NCI-H1092 treated with DMSO at 0.1 percent for 48 hours (cell line): ENCODE measurements around the gene PARD6A.

Experiments used
- DNase-seq: peaks from one replicate; lab custom pipeline; 2025; lab: John Stamatoyannopoulos, UW

The PARD6A gene, protein sequence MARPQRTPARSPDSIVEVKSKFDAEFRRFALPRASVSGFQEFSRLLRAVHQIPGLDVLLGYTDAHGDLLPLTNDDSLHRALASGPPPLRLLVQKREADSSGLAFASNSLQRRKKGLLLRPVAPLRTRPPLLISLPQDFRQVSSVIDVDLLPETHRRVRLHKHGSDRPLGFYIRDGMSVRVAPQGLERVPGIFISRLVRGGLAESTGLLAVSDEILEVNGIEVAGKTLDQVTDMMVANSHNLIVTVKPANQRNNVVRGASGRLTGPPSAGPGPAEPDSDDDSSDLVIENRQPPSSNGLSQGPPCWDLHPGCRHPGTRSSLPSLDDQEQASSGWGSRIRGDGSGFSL

DNA sequence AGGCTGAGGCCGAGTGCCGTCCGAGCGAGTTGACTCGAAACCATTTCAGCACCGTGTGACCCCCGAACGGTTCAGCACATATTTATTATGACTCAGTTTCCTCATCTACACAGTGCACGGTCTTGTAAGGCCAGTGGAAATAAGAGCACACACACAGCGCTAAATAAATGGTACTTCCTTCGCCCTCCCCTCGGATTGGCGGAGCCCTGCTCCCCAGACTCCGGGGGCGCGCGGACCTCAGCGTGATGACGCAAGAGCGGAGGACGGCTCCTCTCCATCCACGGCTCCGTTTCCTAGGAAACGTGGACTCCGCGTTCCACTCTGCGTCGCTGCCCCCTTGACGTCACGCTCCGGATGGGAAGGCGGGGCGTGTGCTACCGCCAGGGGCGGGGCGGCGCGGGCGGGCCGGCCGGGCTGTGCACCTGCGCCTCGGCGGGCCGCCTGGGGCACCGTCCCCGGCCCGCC lies at the start of gene PARD6A:
Gene PARD6A, plus strand, starts transcription at position 397 of the 465 bp plus-strand sequence. CDS start 79 bp downstream, outside the sequence.
- DNase-seq: peak; percentile 95

DNA sequence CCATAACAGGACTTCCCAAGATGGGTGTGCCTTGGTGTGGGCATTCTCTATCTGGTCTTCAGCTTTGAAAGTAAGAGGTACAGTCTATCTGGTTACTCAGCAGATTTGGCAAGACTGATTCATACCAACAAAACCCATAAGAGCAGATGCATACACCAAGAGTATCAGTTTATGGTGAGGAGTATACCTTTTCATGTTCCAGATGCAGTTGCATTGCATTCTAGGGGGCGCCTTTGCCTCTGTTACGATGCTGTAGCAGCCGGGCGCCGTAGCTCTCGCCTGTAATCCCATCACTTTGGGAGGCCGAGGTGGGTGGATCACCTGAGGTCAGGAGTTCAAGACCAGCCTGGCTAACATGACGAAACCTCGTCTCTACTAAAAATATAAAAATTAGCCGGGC lies 47.0 kb upstream of the PARD6A start:
- DNase-seq: no peak

DNA sequence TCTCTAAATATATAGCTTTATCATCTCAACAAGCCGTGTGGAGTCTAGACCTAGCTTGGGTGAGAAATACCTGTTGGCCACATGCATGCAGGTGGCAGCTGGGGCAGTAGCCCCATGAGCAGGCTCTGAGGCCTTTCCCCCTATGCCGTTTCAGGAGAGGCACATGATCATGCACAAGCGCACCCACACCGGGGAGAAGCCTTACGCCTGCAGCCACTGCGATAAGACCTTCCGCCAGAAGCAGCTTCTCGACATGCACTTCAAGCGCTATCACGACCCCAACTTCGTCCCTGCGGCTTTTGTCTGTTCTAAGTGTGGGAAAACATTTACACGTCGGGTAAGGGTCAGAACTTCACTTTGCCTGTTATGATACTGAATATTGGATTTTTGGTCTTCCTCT lies 32.5 kb upstream of the PARD6A start:
- DNase-seq: no peak

DNA sequence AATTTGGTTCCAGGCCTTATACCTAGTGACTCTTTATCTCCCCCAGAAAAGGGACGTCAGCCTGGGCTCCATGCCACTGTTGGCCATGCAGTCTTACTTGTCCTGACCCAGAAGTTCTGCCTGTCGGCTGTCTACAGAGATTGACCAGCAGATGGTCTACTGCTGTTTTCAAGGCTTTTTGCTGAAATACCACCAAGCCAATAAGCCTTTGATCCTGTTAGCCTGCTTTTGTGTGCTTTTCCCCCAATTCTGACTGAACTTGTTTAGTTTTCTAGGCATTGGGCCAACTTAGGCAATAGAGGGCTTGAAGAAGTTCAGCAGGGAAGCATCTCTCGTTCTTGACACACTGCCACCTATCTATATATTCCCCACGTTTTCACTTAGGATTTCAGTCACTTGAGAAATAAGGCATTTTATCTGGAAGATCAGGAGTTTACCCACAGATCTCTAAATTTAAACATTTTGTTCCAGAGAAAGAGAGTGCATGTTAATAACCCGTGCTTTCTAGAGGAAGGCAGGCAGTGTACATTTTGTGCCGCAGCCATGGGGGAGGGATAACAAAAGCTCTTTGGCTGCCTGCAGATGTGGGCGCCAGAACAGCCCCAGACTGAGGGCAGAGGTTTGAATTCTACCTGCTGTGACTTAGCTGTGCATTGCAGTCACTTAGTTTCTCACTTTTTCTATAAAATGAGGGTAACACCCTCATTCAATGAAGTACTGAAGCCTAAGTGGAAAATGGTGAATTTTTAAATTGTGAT lies 28.2 kb upstream of the PARD6A start:
- DNase-seq: no peak

DNA sequence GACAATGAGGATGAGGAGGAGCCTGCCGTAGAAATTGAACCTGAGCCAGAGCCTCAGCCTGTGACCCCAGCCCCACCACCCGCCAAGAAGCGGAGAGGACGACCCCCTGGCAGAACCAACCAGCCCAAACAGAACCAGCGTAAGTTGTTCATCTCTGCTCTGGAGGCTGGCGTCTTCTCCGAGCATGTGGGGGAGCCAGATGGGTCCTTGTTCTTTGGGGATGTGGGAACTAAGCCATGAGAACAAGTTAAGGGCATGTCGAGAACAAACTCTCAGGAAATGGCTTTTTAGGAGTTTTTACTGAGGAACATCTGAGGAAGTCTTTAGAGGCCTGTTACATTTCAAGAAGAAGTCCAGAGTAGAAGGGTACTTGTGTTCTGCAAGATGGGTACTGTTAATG lies 24.0 kb upstream of the PARD6A start:
- no peak for DNase-seq

DNA sequence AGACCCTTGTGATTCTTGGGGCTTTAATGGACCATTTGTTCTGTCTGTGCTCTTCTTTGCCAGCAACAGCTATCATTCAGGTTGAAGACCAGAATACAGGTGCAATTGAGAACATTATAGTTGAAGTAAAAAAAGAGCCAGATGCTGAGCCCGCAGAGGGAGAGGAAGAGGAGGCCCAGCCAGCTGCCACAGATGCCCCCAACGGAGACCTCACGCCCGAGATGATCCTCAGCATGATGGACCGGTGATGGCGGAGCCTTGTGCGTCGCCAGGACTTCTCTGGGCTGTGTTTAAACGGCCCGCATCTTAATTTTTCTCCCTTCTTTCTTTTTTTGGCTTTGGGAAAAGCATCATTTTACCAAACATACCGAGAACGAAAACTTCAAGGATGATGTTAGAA lies 23.1 kb upstream of the PARD6A start:
- DNase-seq: no peak

DNA sequence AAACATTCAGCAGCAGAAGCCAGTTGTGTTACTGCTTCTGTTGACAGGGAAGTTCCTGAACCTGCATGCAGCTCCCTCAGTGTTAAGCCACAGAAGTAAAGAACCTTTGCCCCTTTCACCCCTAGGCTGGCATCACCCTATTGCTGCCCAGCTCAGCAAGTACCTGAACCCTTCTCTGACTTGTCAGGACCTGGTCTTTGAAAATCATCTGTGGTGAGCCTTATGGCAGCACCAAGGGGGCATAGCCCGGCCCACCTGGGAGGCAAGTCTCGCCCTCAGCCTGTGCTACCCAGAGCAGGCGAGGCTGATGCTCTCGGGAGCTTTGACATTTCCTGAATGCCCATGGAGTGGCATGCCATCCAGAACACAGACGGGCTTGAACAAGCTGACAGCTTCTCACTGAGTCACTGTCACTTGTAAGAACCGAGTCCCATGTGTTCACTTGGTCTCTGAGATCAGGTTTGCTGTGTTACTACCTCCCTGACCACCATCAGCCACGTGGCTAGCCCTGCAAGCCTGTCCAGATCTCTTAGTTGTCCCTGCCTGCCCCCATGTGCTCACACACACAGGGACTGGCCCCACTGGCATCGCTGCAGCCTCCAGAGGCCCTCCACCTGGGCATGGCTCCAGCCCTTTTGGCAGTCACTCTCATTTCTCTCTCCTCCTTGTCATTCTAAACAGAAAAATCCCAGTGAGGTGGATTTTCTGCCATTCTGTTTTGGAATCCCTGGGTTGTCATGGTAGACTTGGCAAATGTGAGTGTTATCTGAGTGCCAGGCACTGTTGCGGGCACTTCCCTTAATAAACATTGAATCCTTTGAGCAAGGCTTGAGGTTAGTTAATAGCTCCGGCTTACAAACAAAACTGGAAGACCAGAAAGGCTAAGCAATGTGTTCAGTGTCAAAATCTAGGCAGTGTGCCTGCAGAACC lies 18.7 kb upstream of the PARD6A start:
- peak; percentile 86 for DNase-seq

DNA sequence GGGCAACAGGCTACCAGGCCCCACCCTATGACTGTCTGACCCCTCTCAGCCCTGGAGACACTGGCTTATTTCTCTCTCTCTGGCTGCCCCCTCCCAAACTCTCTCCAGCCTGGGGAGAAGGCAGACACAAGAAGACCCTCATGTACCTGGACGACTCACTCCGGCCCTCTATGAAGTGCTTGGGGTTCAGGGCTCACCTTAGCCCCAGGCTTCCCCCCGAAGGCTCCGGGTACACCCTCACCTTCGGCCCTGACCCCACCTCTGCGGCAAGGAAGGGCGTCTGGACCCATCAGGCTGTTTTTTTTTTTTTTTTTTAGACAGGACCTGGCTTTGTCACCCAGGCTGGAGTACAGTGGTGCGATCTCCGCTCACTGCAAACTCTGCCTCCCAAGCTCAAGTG lies 16.7 kb upstream of the PARD6A start:
- no peak for DNase-seq

DNA sequence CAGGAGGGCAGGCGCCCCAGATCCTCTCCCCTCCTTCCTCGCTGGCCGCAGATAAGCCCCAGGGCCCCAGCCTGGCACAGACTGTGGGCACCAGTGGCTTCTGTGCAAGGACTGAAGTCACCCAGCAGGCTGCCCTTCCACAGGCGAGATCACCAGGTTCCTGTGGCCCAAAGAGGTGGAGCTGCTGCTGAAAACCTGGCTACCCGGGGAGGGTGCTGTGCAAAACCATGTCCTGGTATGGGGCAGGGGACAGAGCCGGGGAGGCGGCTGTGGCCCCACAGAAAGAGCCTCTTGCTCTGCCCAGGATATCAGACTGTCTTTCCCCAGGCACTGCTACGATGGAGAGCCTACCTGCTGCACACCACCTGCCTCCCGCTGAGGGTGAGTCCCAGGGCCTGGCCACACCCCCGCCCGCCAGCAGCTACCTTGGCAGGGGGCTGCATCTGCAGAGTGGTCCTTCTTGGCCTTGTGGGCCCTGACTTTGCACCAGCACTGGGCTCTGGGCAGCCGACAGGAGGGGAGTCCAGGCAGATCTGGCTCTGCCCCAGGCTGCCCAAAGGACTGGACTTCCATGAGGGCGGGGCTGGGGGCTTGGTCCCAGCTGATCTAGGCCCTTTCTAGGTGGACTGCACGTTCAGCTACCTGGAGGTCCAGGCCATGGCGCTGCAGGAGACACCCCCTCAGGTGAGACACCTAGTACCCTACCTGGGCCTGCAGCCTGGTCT lies 15.2 kb upstream of the PARD6A start:
- DNase-seq: no peak

DNA sequence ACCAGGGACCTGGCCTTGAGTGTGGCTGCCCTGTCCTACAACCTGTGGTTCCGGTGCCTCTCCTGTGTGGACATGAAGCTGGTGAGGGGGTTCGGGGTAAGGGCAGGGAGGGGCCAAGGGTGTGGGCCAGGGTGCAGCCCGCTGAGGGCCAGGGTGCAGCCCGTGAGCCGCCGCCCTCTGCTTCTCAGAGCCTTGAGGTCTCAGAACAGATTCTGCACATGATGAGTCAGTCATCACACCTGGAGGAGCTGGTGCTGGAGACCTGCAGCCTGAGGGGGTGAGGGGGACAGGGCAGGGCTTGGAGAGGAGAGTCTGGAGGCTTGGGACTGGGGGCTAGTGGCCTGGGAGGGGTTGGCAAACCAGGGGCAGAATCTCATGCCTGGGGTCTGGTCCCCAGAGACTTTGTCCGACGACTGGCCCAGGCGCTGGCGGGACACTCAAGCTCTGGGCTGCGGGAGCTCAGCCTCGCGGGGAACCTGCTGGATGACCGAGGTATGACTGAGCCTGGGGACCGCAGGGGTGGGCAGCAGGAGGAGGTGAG lies 13.6 kb upstream of the PARD6A start:
- no peak for DNase-seq

DNA sequence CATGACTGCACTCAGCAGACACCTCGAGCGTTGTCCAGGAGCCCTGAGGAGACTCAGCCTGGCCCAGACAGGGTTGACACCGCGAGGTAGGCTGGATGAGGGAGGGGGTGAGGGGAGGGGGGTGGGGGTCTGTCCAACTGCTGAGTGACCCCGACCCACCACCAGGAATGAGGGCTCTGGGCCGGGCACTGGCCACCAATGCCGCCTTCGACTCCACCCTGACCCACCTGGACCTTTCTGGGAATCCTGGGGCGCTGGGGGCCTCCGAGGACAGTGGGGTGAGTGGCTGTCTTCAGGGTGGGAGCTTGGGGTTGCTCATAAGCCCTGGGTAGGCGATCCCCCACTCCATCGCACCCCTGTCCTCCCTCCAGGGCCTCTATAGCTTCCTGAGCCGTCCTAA lies 13.1 kb upstream of the PARD6A start:
- no peak for DNase-seq

DNA sequence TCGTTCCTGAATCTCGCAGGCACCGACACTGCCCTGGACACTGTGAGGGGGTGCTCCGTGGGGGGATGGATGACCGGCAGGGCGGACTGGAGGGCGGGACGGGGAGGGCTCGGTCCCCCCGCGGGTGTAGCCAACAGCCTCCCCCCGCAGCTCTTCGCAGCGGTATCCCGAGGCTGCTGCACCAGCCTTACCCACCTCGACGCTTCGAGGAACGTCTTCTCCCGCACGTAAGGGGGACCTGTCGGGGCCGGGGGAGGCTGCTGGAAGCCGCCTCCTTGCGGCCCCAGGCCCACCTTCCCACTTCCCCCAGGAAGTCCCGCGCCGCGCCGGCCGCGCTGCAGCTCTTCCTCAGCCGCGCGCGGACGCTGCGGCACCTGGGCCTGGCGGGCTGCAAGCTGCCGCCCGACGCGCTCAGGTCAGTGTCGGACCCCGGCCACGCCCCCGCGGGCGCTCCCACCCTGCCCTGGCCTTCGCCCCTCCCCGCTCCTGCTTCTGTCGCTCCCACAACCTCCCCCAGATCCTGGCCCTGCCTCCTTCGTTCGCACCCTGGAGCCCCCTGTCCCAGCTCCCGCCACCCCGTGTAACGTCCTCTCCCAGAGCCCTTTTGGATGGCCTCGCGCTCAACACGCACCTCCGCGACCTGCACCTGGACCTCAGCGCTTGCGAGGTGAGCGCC lies 12.5 kb upstream of the PARD6A start:
- no peak for DNase-seq

DNA sequence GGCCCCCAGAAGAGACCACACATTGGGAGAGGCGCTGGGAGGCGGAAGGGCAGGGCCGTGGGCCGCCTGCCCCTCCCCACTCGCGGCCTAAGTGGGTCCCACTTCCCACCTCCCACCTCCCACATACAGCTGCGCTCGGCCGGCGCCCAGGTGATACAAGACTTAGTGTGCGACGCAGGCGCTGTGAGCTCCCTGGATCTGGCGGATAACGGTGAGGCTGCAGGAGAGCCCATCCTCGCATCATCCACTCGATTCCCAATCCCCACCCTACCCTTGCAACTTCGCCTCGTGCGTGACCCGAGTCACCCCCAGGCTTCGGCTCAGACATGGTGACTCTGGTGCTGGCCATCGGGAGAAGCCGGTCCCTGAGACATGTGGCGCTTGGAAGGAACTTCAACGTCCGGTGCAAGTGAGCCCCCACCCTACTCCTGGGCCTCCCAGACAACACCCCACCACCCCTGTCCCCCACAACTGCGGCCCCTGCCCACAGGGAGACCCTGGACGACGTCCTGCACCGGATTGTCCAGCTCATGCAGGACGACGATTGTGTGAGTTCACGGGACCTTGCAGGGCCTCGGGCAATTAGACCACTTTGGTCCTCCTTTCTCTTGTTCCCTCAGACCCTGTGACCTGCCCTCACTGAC lies 11.9 kb upstream of the PARD6A start:
- no peak for DNase-seq

DNA sequence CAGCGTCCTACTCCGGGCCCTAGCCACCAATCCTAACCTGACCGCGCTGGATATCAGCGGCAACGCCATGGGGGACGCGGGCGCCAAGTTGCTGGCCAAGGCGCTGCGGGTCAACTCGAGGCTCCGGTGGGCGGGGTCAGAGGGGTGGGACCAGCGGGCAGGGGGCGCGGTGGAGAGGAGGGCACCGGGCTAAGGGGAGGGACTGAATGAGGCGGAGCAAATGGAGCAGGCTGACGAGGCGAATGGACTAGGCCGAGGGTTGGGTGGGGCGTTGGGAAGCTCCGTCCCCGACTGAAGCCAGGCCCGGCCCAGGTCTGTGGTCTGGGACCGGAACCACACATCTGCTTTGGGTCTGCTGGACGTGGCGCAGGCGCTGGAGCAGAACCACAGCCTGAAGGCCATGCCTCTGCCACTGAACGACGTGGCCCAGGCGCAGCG lies 11.2 kb upstream of the PARD6A start:
- no peak for DNase-seq

DNA sequence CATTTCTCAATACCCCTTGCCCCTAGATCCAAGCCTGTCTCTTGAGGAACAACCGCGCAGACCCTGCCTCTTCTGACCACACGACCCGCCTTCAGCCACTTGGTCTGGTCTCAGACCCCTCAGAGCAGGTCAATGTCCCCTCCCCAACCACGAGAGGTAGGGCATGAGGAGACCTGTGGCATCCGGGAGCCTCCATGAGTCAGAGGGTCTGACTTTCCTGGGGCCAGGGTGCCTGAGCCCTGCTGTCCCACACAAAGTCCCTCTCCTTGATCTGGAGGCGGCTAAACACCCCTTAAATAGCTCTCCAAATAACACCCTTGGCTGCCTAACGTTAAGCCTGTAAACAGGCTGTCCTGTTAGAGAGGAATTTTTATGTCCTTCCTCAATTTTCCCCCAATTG lies 10.7 kb upstream of the PARD6A start:
- no peak for DNase-seq

DNA sequence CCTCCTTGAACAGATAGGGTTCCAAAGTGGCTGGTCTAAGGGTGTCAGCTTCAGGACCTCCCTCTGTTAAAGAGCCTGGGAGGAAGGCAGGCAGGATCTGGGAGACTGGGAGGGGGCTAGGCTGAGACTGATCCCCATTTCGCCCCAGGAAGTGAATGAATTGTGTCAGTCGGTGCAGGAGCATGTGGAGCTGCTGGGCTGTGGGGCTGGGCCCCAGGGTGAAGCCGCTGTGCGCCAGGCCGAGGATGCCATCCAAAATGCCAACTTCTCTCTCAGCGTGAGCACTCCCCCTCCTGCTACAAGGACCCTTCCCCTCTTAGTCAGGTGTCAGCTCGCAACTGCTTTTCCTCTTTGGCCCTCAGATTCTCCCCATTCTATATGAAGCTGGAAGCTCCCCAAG lies 9.7 kb upstream of the PARD6A start:
- DNase-seq: no peak

DNA sequence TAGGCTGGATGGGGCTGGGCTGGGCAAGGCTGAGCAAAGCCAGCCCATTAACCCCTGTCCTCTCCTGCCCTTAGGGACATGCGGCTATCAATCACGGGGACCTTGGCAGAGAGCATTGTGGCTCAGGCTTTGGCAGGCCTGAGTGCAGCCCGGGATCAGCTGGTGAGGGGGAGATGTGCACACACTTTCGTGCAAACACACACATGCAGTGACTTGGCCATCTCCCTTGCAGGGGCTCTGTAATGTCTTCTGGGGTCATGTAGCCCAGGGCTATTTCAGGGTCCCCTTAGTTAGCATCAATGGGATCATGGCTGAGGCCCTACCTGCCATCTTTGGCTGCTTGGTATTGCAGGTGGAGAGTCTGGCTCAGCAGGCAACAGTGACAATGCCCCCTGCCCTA lies 8.9 kb upstream of the PARD6A start:
- DNase-seq: no peak

DNA sequence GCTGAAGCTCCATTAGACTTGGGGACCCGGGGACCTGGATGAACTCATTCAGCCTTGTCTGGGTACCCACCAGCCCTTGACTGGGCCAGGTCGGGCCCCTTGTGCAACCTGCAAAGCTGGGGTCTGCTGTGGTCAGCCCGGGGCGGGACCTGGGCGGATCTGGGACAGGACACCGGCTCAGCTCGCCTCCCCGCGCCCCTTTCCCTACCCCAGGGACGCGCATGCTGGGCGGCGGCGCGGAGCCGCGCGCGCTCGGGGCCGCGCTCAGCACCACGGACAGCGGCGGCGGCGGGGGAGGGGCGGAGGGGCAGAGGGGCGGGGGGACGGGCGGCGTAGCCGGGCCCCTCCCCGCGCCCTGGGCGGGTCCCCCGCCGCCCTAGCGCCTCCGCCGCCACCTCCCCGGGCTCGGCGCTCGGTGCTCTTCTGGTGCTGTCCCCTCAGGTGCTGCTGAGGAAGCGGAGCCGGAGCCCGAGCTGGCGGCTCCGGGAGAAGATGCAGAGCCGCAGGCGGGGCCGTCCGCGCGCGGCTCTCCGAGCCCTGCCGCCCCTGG lies 8.1 kb upstream of the PARD6A start:
- peak; percentile 14 for DNase-seq

DNA sequence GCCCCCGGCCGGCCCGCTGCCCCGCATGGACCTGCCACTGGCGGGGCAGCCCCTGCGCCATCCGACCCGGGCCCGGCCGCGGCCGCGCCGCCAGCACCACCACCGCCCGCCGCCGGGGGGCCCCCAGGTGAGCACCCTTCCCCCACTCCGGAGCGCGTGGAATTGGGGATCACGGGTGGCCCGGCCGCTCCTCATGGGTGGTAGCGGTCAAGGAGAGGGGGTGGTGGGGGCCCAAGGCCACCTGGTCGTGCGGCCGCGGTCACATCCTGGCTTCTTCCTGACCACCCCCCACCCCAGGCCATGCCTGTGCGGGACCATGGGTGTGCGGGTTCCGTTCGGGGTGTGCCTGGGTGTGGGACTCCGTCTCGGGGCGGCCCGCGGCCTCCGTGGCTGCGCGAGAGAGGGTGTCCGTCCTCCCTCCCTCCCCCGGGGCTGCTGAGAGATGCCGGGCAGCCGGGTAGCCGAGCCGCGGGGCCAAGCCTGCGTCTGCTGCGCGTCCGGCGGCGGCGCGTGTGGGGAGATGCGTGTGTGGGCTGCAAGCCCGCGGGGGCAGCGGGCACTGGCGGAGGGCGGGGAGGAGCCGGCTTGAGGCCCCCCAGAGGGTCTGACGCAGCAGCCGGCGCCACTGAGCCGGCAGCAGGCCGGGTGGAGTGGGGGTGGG lies 7.5 kb upstream of the PARD6A start:
- DNase-seq: no peak
